Duodenal mucosa (tissue), 2 donors: Measurements from ENCODE around the gene DMD.

Experiments
- H3K27ac ChIP-seq: one replicate; pipeline ENCODE4 v1.7.0; 2013; ENCODE audit warnings: low read depth, low read length
- H3K27me3 ChIP-seq, 2 donors: one replicate each; pipeline ENCODE4 v1.7.0; 2013; ENCODE audit warnings: low read length in 2 of 2, control low read depth in 1 of 2; ENCODE audit not compliant: insufficient read depth in 2 of 2, control insufficient read depth in 1 of 2
- H3K36me3 ChIP-seq, 2 donors: one replicate each; pipeline ENCODE4 v1.7.0; 2013; ENCODE audit warnings: low read length in 2 of 2, control low read depth in 1 of 2; ENCODE audit not compliant: insufficient read depth in 2 of 2, control insufficient read depth in 1 of 2
- H3K4me1 ChIP-seq, 2 donors: one replicate each; pipeline ENCODE4 v1.7.0; 2013; ENCODE audit warnings: low read length in 2 of 2, control low read depth in 1 of 2; ENCODE audit not compliant: insufficient read depth in 2 of 2, control insufficient read depth in 1 of 2
- H3K4me3 ChIP-seq, 2 donors: one replicate each; pipeline ENCODE4 v1.7.0; 2013; ENCODE audit warnings: low read length in 2 of 2, low read depth in 1 of 2
- H3K9ac ChIP-seq, 2 donors: one replicate each; pipeline ENCODE4 v1.7.0; 2013; ENCODE audit warnings: low read length in 2 of 2, low read depth in 1 of 2
- H3K9me3 ChIP-seq, 2 donors: one replicate each; pipeline ENCODE4 v1.7.0; 2013; ENCODE audit warnings: low read length in 2 of 2, control low read depth in 1 of 2; ENCODE audit not compliant: control insufficient read depth in 1 of 2

Gene DMD

DNA sequence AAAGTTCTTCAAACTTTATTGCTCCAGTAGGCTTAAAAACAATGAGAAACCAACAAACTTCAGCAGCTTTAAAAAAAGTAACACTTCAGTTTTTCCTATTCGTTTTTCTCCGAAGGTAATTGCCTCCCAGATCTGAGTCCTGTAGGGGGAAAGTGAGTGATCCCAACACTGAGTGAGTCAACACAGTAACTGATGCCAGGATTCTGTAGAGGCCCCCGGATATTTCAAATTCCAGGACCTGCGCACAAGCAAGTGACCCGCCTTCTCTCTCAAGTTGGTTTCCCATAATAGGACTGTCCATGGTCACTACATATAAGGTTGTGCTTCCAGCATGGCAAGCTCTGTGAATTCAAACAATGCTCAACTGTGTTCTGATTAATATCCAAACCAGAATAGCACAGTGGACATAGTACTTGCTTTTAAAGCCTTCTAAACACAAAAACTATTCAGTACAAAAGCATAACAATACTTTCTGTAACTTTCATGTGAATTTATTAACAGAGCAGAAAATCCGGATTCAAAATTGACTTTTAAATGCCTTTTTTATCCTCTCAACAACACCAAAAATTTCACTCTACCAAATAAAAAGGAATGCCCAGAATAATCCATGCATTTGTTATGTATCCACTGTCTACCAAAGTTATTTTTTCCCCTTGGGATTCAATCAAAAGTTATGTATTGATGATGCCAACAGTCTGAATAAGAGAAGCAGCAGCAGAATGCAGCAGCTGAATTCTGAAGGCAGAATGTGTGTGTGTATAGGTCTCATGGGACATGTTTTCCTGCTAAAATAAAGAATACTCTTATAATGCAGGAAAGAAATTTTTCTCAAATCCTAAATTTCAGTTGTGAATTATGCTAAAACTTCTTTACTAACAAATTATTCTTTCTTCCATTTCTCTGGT is at the start of gene DMD:
DMD (minus strand) TSS at position 194 of the 905 bp plus-strand sequence. CDS start 237 bp downstream, outside the sequence.
- no peak within 1 kb of the TSS for H3K4me3 ChIP-seq
- no peaks in the 10 kb centered on the region for H3K4me1 ChIP-seq

GRCh38 chrX:33252306-33252825 is 41.0 kb upstream of the DMD start:
- Histone ChIP-seq H3K9me3 (no peaks in the 10 kb centered on the region), H3K9ac (no peak overlapping the region), H3K27ac (no peak overlapping the region), H3K4me3 (no peak overlapping the region), H3K36me3 (no peaks in the 10 kb centered on the region), H3K27me3 (no peaks in the 10 kb centered on the region), H3K4me1 (no peaks in the 10 kb centered on the region)

More for the DNA sequence above, at the start of gene DMD:
- Histone ChIP-seq H3K27me3 (no peaks in the 10 kb centered on the region), H3K9ac (no peak within 1 kb of the TSS), H3K9me3 (no peaks in the 10 kb centered on the region), H3K27ac (no peak within 1 kb of the TSS), H3K36me3 (no peaks in the 10 kb centered on the region)

- Histone ChIP-seq H3K4me3 (no peak overlapping the region), H3K9me3 (no peaks in the 10 kb centered on the region), H3K9ac (no peak overlapping the region), H3K27me3 (no peaks in the 10 kb centered on the region), H3K36me3 (no peaks in the 10 kb centered on the region), H3K4me1 (no peaks in the 10 kb centered on the region), H3K27ac (no peak overlapping the region)
These were observed 7.5 kb upstream of the DMD start for GRCh38 chrX:33218819-33219218.

DNA sequence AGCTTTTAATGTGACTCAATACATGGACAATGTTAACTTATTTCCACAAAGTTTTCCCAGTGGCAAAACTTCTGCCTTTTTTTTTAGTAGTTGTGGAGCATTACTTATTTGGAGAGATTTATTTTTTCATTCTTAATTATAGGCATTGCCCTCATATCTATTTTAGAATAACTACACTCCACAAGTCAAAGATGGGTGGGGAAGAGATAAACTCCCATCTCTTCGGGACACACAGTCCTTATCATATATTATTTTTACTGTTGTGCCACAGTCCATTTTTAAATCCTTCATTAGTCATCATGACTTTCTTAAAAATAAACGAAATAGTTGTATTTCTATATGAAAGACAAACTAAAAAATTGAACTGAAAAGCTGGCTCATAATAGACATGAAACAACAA is 1.2 kb downstream of the DMD start:
- Histone ChIP-seq H3K9me3 (no peaks in the 10 kb centered on the region), H3K4me3 (no peak overlapping the region), H3K9ac (no peak overlapping the region), H3K4me1 (no peaks in the 10 kb centered on the region), H3K36me3 (no peaks in the 10 kb centered on the region), H3K27me3 (no peaks in the 10 kb centered on the region), H3K27ac (no peak overlapping the region)

GRCh38 chrX:33207056-33207455 is 4.3 kb downstream of the DMD start:
- Histone ChIP-seq H3K4me1 (no peaks in the 10 kb centered on the region), H3K36me3 (no peaks in the 10 kb centered on the region), H3K27ac (no peak overlapping the region), H3K27me3 (no peaks in the 10 kb centered on the region), H3K9ac (no peak overlapping the region), H3K4me3 (no peak overlapping the region), H3K9me3 (no peaks in the 10 kb centered on the region)

GRCh38 chrX:33205321-33205720 is 6.0 kb downstream of the DMD start:
- Histone ChIP-seq H3K9me3 (no peaks in the 10 kb centered on the region), H3K4me3 (no peak overlapping the region), H3K9ac (no peak overlapping the region), H3K27me3 (no peaks in the 10 kb centered on the region), H3K4me1 (no peaks in the 10 kb centered on the region), H3K27ac (no peak overlapping the region), H3K36me3 (no peaks in the 10 kb centered on the region)

DNA sequence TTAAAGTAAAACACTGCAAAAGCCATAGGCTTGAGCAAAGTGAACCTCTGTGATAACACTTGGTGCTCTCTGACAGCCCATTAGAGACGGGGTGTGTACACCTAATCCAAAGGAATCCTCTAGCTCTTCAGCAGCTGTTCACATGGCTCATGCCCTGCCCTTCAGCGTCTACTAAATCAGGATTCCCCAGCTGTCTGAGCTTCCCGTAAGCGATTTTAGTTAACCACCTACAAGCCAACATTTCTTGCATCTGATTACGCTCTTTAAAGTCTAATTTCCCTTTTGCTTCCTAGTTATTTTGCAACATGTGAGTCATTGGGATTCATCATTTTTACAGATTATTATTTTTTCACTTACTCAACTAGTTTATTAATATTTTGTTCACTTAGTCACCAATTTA is 6.5 kb downstream of the DMD start:
- Histone ChIP-seq H3K36me3 (no peaks in the 10 kb centered on the region), H3K9ac (no peak overlapping the region)

GRCh38 chrX:33198561-33199279 is 12.6 kb downstream of the DMD start:
- Histone ChIP-seq H3K27me3 (no peaks in the 10 kb centered on the region), H3K9me3 (no peaks in the 10 kb centered on the region), H3K36me3 (no peaks in the 10 kb centered on the region), H3K27ac (no peak overlapping the region), H3K9ac (no peak overlapping the region), H3K4me1 (no peaks in the 10 kb centered on the region), H3K4me3 (no peak overlapping the region)

More for the DNA sequence above, 6.5 kb downstream of the DMD start:
- Histone ChIP-seq H3K27ac (no peak overlapping the region), H3K4me3 (no peak overlapping the region), H3K4me1 (no peaks in the 10 kb centered on the region), H3K27me3 (no peaks in the 10 kb centered on the region), H3K9me3 (no peaks in the 10 kb centered on the region)

GRCh38 chrX:33195698-33196097 is 15.7 kb downstream of the DMD start:
- Histone ChIP-seq H3K9ac (no peak overlapping the region), H3K27ac (no peak overlapping the region), H3K27me3 (no peaks in the 10 kb centered on the region), H3K4me3 (no peak overlapping the region), H3K9me3 (no peaks in the 10 kb centered on the region), H3K4me1 (no peaks in the 10 kb centered on the region), H3K36me3 (no peaks in the 10 kb centered on the region)

DNA sequence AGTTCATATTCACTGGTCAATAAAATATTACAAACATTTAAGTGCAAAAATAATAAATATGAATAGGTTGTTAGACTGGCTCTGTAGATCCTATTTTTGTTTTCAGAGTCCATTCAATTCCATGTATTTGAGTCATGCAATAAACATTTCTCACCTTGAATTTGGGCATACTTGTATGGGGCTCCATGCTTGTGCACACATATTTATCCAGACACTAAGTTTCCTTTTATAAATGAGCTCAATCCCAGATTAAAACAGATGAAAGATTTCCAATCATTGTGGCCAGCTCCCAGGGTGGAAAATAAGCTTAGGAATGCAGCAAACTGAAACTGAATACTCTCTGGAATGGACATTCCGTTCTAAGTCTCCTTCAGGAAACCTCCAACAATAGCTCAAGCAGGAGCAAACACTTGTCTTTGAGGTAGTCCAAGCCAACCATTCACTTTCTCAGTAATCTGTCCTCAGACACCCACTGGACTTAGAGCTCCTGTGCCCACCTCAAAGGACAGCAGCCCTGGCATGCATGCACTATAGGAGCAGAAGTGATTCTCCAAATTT is 16.4 kb downstream of the DMD start:
- H3K27me3 ChIP-seq: no peaks in the 10 kb centered on the region
- no peak overlapping the region for H3K9ac ChIP-seq
- H3K4me3 ChIP-seq: no peak overlapping the region
- H3K27ac ChIP-seq: no peak overlapping the region
- no peaks in the 10 kb centered on the region for H3K36me3 ChIP-seq
- no peaks in the 10 kb centered on the region for H3K9me3 ChIP-seq
- no peaks in the 10 kb centered on the region for H3K4me1 ChIP-seq
